Esophagus squamous epithelium (tissue), 4 donors: ENCODE data around the gene MDM1.

Experiments
- POLR2A ChIP-seq, 4 donors: fragments of 450-650 bp; IDR thresholded peaks; one replicate each; pipeline ENCODE4 v1.6.1; 2017; ENCODE audit warnings: antibody characterized with exemption in 4 of 4, mild to moderate bottlenecking in 4 of 4, moderate library complexity in 3 of 4
- TF ChIP-seq, protein P1 (sequence below), 6 experiments: fragments of 450-650 bp in 4 of 6; fragments of 200-600 bp in 2 of 6; sonication (generic) in 2 of 6; IDR thresholded peaks; one replicate each; pipeline ENCODE4 v1.5.1; 2016 to 2019; ENCODE audit warnings: antibody characterized with exemption in 6 of 6, mild to moderate bottlenecking in 4 of 6, moderate library complexity in 4 of 6

DNA sequence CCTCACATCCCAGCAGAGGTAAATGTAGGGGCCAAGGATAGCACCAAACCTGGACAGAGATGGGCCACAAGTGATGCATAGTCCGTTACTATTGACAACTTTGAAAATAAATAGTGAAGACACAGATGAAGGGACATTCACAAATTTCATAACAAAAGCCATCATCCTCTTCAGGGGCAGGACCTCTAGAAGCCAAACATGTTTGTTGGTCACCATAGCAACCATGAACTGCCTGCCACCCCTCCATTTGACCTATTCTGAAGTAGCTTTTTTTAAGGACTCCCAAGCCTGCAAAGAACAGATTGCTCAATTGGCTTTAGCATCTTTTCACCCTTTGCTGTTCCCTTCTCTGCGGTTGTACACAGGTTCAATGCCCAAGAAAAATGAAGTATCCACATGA is 35.7 kb upstream of the MDM1 start:
- TF ChIP-seq, protein P1, sequence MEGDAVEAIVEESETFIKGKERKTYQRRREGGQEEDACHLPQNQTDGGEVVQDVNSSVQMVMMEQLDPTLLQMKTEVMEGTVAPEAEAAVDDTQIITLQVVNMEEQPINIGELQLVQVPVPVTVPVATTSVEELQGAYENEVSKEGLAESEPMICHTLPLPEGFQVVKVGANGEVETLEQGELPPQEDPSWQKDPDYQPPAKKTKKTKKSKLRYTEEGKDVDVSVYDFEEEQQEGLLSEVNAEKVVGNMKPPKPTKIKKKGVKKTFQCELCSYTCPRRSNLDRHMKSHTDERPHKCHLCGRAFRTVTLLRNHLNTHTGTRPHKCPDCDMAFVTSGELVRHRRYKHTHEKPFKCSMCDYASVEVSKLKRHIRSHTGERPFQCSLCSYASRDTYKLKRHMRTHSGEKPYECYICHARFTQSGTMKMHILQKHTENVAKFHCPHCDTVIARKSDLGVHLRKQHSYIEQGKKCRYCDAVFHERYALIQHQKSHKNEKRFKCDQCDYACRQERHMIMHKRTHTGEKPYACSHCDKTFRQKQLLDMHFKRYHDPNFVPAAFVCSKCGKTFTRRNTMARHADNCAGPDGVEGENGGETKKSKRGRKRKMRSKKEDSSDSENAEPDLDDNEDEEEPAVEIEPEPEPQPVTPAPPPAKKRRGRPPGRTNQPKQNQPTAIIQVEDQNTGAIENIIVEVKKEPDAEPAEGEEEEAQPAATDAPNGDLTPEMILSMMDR (IDR thresholded peaks at IDR 0.05) = no peak
- TF ChIP-seq POLR2A (IDR thresholded peaks at IDR 0.05) = no peak
